HG03196 (cell line): ENCODE measurements around the gene CCNJL.
"Not testable (repeated sequence)": the region's sequence is repeated elsewhere in the genome, so short reads cannot be mapped to it uniquely, and the experiment has no call there.

Experiments used
- ATAC-seq: cut with Tn5 transposase; IDR thresholded peaks from one replicate; pipeline ENCODE4 v1.9.1; 2021; ENCODE audit not compliant: unreplicated experiment

CCNJL gene

GRCh38 chr5:160262151-160263074 is 50.0 kb downstream of the CCNJL start:
- ATAC-seq: no peak

DNA sequence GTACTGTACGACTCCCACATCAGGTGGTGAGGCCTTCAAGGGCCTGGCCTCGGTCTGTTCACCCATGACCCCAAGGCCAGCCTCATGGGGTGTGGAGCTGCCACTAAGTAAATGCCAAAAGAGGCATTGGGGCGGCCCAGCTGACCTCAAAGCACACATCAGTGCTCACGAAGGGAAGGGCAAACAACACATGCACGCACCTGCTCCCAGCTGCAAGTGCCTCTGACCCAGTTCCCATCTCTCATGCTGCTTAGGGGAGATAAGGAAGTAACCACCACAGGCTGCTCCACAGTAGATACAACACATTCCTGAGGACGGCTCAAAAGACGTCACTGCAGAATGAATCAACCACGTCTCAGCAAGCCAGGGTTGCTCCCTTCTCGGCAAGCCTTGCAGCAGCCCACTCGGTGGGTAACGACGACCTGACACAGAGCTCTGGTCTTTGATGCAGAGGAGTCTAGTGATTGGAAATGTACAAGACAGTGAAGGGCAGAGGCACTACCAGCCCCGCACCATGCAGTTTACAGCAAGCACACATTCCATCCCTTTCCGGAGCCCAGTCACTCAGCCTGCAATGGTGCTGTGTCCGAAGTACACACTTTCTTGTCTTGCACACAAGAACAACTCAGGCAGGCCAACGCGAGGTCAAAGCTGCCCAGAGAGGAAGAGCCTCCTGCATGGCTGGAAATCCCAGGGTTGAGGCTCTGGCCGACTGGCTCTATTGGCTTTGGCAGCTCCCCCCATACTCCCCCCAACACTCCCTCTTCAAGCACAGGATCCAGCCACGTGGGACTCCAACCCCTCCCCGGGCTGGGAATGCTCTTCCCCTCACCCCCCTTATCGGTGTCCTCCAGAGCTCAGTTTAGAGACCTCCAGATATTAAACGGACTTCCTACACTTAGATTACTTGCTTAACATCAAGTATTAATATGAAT is 51.2 kb downstream of the CCNJL start:
- peak; percentile 54 for ATAC-seq

GRCh38 chr5:160260006-160260775 is 52.2 kb downstream of the CCNJL start:
- no peak for ATAC-seq

DNA sequence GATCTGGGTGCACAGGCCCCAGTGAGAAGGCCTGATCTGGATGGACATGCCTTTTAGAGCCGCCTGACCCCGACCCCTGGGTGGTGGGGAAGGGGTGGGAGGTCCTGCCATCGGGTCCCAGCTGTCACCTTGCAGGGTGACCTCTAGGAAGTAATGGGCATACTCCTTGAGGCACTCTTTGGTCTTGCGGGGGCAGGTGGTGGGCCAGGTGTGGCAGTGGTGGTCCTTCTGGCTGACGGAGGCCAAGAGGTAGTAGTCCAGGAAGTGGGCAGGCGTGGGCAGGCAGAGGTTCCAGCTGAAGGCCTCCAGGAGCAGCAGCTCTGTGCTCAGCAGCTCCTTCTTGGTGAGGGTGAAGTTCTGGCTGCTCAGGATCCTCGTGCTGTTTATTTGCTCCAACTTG is 53.0 kb downstream of the CCNJL start:
- ATAC-seq: no peak

- no peak for ATAC-seq
Observed at GRCh38 chr5:160254706-160255105, 57.7 kb downstream of the CCNJL start.

- no peak for ATAC-seq
Observed at GRCh38 chr5:160253441-160253840, 58.9 kb downstream of the CCNJL start.

- no peak for ATAC-seq
Observed at GRCh38 chr5:160252916-160253315, 59.4 kb downstream of the CCNJL start.

- no peak for ATAC-seq
Observed at GRCh38 chr5:160251406-160252155, 60.8 kb downstream of the CCNJL start.

DNA sequence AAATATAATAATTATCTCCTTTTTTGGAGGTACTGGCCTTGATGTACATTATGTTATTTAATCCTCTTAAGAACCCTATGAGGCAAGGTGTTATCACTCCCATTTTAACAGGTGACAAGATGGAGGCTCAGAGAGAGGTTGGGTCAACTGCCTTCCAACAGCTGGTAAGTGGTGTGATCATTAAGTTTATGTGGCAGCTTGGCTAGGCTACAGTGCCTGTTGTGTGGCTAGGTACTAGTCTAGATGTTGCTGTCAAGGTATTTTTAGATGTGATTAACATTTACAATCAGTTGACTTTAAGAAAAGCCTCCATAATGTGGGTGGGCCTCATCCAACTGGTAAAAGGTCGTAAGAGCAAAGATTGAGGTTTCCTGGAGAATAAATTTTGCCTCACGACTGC is 61.5 kb downstream of the CCNJL start:
- no peak for ATAC-seq

DNA sequence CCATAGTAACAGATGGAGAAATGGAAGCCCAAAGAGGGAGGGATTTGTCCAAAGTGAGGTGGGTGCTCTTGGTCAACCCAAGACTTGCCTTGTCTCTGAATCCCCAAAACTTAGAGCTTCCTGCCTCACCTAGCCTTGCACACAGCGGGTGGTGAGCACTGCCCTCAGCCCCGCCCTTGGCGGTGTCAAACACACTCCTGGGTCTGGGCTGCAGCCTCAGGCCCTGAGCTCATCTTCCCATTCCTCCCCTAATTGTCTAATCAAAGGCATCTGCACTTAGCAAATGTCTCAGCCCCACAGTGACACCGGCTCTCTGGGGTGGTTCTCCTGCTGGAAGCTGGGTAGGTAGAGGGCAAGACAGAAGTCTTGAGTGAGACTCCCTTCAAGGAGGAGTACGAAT is 62.1 kb downstream of the CCNJL start:
- no peak for ATAC-seq

- ATAC-seq: not testable (repeated sequence)
Observed at GRCh38 chr5:160249570-160249969, 62.8 kb downstream of the CCNJL start.

GRCh38 chr5:160245506-160246086 is 66.8 kb downstream of the CCNJL start:
- no peak for ATAC-seq

DNA sequence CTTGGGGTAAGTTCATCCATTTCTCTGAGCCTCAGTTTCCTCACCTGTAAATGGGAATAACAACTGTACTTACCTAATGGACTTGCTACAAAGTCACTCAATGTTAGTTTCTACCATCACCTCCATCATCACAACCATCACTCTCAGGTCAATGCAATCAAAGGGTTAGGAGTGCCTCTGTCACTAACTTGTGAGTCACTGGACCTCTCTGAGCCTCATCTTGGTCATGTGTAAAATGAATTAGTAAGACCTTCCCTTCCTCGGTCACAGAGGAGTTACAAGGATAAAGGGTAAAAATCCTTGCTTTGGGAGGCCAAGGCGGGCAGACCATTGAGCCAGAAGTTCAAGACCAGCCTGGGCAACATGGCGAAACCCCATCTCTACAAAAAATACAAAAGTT is 70.2 kb downstream of the CCNJL start:
- no peak for ATAC-seq

DNA sequence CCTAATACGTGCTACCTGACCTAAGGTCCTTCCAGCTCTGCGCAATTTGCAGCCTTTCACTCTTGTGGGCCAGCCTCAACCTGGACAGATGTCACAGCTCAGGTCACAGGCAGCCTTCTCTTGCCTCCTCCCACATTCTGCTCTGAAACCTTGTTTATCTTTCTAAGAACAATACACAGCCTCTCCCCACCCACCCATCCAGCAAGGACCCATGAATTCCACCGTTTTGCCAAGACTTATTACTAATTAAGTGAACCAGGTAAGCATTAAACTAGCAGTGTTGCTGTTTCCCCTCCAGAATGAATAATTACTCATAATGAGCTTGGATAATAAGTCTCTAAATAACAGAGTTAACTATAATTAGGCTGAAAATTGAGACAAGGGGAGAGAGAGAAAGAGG is 72.0 kb downstream of the CCNJL start:
- ATAC-seq: no peak

DNA sequence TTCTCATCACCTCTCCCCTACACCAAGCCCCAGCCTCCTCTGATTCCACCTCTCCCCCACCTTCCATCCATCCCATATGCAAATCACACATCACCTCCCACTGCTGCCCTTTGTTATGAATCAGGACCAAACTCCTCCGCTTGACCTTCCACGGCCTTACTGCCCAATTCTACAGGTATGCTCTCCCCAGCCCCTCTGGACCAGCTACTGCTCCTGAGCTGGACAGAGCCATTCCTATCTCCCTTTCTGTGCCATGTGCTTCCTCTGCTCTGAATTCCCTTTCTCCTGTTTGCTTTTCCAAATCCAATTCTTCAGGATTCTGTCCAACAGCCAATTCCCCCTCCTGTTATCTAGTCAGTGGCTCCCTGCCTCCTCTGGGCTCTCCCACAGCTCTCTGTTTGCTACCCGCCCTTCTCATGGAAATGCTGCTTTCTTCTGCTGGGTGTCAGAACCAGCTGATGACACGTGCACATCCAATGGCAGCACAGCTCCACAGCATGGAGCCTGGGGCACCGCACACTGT is 74.7 kb downstream of the CCNJL start:
- no peak for ATAC-seq

- no peak for ATAC-seq
Observed at GRCh38 chr5:160235731-160236130, 76.6 kb downstream of the CCNJL start.

GRCh38 chr5:160233215-160233614 is 79.1 kb downstream of the CCNJL start:
- ATAC-seq: no peak

GRCh38 chr5:160231783-160232342 is 80.5 kb downstream of the CCNJL start:
- no peak for ATAC-seq
